DLD1 (cell line): ENCODE data around the gene HSD11B1L.

ENCODE experiments used
- in situ Hi-C: cut with HindIII; loops from 2 replicates; pipeline ENCODE4 v1.10.0; 2017; ENCODE audit warnings: low sequenced_read_pairs

The HSD11B1L gene

DNA sequence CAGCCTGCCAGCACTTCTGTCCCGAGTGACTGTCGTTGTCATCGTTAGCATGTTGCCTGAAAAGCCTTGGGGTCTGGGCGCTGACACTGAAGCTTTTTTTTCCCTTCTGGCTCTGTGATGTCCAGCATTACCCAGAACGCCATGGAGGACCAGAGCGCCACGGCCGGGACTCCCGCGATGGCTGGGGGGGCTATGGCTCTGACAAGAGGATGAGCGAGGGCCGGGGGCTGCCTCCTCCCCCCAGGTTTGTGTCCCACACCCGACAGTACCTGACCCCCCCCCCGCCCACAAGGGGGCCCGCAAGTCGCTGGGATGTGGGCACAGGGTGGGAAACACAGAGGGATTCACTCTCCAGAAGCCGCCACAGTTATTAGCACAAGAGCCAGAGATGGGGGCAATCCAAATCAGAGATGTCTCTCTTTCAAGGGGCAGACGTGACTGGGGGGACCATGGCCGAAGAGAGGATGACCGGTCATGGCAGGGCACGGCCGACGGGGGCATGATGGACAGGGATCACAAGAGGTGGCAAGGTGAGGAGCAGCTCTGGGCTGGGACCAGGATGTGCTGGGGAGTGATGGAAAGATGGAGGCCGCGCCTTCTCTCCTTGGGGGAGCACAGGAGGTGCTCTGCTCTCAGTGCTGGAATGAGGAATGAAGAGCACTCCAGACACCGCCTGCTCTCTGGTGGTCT lies 13.8 kb upstream of the HSD11B1L start:
- in situ Hi-C loops: no loop called here

DNA sequence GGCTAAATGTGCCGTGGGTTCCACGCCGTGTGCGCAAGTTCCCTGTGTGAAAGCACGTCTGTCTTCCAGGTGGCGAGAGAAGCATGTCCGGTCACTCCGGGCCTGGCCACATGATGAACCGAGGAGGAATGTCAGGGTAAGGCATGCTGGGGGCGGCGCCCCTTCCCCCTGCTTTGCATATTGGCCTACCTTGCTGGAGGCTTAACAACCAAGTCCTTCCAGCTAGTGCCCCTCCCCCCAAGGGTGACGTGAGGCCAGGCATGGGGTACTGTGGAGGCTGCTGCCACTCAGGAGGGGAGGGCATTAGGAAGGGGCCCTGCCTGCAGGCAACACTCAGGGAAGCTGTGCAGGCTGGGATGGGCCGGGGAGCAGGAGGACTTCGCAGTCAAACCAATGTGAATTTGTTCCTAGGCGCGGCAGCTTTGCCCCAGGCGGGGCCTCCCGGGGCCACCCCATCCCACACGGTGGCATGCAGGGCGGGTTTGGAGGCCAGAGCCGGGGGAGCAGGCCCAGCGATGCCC lies 13.0 kb upstream of the HSD11B1L start:
- in situ Hi-C loops: no loop called here

DNA sequence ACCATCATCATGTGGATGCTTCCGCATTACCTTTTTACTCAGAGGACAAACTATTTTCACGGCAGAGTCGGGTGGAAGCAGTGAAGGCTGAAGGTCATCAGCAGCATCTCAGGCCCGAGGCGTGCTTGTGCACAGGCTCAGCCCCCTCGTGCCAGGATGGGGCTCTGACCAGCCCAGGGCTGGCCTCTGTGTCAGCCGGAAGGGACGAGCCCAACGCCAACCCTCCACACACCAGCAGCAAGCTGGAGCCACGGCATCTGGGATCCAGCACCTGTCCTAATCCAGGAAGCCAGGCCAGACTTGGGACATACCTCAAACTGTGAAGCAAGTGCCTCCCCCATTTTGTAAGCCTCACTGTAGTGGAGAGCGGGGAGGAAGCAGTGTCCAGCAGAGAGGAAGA lies 11.6 kb upstream of the HSD11B1L start:
- in situ Hi-C loops: no loop called here

DNA sequence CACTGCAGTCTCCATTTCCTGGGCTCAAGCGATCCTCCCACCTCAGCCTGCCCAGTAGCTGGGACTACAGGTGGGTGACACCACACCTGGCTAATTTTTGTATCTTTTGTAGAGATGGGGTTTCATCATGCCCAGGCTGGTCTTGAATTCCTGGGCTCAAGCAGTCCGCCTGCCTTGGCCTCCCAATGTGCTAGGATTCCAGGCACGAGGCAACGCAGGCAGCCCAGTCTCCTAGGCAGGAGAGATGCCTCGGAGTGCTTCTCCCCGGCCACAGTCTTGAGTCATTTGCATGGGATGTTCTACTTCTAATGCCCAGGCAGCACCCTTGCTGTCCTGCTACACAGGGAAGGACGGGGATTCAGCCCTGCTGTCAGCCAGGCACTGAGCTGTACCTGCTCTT lies 9.2 kb upstream of the HSD11B1L start:
- in situ Hi-C loops: no loop called here

DNA sequence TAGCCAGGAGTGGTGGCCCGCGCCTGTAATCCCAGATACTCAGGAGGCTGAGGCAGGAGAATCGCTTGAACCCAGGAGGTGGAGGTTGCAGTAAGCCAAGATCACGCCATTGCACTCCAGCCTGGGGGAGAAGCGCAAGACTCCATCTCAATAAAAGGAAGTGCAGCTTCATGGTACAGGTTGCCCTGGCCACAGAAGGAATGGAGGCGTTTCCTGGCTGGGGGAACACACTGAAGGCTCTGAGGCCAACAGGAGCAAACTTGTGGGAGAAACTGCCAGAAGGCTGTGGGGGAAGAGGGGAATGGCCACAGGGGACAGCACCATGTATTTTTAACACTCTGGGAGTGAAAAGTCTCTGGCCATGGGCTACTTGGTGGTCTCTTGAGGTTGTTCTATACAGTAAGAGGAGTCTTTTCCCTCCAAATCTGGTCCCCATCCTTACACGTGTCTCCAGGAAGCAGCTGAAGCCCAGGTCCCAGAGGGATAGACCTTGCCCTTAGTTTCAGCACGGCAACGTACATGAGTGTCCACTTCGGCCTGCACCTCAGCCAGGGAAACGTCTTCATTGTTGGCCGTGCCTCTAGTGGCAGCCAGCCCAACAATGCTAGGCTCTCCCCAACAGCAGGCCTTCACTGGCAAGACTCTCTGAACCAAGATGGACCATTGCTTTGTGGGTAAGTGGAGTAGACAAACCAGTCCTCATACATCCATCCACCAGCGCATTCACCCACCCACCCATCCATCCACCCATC lies 7.9 kb upstream of the HSD11B1L start:
- in situ Hi-C loops: no loop called here

DNA sequence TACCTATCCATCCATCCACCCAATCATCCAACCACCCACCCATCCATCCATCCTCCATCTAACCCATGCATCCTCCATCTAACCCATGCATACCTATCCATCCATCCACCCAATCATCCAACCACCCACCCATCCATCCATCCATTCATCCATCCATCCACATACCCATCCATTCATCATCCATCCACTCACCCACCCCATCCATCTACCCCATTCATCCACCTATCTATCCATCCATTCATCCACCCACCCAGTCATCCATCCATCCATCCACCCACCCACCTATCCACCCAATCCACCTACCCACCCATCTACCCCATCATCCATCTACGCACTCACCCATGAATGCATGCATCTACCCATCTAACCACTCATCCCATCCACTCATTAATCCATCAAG lies 7.1 kb upstream of the HSD11B1L start:
- in situ Hi-C loops: no loop called here

DNA sequence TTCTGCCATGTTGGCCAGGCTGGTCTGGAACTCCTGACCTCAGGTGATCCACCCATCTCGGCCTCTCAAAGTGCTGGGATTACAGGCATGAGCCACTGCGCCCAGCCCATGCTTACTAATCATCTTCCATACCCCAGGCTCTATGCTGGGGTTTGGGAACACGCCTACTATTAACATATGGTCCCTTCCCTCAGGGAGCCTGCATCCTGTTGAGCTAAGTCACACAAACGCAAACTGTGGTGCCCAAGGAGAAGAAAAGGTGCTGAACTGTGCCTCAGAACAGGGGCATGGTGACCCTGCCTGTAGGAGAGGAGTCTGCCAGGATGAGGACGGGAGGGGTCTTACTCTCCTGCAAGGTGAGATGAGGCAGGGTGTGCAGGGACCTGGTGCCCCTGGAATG lies 6.1 kb upstream of the HSD11B1L start:
- in situ Hi-C loops: no loop called here

DNA sequence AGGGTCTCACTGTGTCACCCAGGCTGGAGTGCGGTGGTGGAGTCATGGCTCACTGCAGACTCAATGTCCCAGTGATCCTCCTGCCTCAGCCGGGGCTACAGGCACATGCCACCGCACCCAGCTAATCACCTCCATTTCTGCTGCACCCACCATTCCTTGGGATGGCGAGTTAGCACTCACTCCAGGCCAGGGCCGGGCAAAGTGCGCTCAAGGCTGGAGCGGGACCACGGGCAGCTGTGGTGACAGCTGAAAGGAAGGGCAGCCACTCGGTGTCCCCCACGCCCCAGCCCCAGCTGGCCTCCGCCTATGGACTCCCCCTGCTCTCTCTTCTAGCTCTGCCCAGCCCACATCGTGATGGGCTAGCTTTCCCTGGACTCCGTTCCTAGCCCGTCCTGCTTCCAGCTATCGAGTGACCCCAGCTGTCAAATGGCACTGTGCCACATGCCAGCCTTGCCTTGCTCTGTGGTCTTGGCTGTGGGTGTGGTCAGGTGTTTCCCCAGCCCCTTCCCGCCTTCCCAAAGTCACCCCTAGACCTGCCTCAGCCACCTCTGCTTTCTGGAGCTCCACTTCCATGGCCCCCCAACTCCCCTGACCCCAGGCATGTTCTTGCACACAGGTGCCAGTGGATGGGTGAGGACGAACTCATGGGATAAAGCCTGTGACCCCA lies 4.6 kb upstream of the HSD11B1L start:
- in situ Hi-C loops: no loop called here

DNA sequence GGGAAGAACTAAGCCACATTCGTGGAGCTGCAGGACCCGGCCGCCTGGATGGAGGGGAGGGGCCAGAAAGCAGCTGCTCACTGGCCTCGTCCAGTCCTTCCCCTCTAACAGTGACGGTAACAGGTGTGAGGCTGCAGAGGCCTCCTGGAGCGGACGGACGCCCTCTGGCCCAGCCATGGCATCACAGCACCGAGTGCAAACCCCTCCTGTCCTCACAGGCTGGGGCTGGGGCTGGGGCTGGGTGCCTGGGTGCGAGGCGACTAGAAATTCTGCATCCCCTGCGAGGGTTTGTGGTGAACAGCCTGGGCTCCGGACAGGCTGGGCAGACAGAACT lies 4.1 kb upstream of the HSD11B1L start:
- in situ Hi-C loops: no loop called here

DNA sequence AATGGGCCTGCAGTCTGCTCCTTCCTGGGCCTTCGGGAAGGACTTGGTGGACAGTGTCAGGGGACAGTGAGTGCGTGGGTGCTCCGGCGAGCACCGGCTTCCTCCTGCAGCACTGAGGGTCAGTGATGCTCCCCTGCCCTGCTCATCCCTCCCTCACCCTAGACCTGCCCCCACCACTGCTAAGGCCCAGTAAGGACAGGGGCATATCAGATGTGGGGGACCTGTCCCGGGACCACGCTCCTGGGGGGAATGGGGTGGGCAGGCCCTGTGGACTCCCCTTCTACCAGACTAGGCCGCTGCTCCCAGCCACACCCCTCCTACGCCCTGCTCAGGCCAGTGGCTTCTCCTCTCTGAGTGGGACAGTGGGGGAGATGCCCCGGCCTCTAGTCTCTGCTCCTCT lies 3.7 kb upstream of the HSD11B1L start:
- in situ Hi-C loops: no loop called here

DNA sequence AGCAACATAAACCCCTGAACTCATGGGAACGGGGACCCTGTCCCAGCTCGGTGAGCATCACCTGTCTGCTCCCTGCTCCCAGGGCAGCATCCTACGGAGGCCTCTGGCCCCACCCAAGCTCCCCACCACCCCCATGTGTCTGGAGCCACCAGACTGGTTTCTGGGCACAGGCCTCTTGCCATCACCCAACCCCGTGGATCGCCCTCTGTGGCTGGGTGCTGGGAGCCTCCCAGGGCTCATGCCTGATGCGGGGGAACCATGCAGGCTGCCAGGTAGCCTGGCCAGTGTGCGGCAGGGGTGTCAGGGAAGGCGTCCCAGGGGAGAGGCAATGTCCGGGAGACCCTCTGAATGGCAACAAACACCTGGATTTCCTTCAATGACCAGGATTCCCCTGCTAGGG lies 3.2 kb upstream of the HSD11B1L start:
- in situ Hi-C loops: no loop called here

DNA sequence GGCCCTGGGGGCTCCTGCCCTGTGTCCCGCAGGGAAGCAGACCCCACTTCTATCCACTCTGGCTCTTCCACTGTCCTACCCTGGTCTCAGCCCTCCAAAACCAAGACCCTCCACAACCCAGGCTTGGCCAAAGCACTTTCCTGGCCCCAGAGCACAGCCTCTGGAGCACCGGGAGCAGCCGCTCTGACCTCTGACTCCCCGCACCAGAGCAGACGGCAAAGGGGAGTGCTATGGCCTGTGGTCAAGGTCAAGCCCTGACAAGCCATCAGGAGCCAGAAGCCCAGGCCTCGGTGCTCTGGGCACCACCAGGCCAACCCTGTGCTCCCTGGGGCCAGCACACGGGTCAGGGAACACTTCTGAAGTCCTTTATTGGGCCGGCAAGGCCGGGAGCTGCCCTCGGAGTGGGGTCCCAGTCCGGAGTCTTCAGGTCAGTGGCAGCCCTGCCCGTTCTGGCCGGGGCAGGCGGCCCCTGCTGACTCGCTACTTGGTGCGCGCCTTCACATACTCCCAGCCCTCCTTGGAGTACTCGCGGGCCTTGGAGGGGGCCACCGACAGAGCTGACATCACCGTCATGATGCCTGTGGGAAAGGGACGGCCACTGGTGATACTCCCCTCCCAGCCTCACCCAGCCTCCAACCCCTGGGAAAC lies 2.6 kb upstream of the HSD11B1L start:
- in situ Hi-C loops: no loop called here

DNA sequence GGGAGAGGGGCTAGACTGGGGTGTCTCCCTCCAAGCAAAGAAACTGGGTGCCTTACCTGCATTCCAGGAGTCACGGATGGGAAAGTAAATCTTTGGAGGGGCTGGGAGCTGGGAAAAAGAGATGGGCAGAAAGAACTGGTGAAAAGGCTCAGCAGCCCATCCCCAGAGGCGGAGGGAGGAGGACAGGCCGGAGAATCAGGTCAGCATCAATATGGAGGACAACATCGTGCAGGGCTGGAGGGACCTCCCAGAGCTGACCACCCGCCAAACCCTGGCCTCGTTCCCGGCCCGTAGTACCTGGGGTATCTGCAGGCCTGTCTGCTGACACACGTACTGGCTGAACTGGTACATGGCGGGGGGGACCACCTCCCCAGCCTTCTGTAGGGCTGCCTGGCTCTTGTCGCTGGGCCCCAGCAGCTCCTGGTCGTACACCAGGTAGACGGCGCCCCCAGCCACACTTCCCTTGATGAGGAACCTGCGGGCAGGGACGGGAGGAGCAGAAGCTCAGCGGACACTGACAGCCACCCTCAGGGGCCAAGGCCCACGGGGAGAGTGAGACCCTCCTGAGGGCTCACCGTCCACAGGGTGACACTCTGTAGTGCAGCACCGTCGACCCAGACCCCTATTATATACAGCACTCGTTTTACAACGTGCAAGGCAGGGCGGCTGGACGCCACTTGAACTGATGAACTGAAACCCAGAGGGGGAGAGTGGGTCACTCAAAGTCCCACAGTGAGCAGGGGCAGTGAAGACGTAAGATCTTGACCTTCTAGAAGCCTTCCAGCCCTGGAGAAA lies 1.3 kb upstream of the HSD11B1L start:
- in situ Hi-C loops: no loop called here

DNA sequence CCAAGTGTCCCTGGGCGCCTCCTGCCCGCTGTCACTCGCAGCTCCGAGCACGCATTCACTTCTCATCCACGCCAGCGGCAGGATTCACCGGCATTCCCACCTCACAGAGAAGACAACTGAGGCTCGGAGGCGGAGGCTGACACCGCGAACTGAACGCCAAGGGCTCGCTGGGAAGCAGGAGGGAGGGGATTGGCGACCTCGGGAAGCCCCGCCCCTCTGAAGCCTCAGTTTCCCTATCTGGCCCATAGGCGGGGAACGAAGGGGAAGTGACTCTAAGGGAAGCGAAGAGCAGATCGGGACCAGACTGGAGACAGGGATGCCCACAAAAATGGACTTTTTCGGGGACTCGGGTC lies 767 bp upstream of the HSD11B1L start:
- in situ Hi-C loops: no loop called here

DNA sequence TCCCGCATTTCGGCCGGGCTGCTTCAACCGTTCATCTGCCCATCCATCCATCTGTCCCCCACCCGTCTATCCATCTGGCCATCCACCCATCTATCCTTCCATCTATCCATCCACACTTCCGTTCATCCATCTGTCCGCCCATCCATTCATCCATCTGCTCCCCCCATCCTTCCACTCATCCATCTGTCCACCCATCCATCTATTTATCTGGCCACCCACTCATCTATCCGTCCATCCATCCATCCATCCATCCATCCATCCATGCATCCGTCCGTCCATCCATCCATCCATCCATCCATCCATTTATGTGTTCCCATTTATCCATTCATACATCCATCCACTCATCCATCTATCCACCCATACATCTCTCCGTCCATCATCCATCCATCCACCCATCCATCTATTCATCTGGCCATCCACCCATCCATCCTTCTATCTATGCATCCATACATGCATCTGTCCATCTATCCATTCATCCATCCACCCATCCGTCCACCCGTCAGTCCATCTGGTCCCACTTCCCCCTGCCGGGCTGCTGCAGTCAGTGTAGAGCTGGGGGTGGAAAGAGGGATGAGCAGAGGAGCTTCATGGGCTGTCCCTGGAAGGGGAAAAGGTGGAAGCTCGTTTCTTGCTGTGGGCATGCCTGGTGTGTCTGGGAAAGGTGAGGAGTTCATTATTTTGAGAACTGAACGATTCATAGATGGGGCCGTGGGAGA lies 722 bp downstream of the HSD11B1L start:
- in situ Hi-C loops: no loop called here

DNA sequence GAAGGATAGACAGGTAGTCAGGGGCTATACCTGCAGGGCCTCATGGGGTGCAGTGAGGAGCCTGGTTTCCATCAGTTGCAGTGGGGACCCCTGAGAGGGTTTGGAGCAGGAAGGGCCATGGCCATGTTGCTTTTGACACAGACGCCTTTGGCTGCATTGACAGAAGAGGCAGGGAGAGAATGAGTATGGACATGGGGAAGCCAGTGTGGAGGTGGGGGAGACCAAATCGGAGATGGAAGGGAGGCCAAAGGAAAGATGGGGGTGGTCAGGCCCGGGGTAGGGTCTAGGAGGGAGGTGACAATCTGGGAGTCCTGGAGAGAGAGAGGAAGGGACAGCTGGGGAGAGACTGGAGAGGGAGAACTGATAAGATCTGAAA lies 1.3 kb downstream of the HSD11B1L start:
- in situ Hi-C loops: no loop called here

DNA sequence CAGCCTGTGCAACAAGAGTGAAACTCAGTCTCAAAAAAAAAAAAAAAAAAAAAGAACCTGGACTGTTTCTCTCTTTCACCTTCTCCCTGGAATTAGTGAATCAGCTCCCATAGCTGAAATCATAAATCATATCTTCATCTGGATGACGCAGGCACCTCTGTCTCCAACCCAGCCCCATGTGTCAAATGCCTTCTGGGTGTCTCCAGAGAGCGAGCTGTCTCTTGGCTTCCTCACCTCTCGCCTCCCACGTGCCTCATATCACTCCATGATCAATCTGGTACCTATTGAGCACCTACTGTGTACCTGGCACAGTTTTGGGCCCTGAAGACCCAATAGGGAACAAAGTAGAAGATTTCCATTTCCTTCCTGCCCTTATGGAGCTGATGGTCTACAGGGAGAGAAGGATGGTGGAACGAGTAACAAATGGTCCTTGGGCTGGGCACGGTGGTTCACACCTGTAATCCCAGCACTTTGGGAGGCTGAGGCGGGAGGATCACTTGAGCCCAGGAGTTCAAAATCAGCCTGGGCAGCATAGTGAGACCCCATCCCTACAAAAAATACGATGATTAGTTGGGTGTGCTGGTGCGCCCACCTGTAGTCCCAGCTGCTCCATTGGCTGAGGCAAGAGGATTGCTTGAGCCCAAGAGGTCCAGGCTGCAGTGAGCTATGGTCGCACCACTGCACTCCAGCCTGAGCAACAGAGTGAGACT lies 2.5 kb downstream of the HSD11B1L start:
- in situ Hi-C loops: no loop called here

DNA sequence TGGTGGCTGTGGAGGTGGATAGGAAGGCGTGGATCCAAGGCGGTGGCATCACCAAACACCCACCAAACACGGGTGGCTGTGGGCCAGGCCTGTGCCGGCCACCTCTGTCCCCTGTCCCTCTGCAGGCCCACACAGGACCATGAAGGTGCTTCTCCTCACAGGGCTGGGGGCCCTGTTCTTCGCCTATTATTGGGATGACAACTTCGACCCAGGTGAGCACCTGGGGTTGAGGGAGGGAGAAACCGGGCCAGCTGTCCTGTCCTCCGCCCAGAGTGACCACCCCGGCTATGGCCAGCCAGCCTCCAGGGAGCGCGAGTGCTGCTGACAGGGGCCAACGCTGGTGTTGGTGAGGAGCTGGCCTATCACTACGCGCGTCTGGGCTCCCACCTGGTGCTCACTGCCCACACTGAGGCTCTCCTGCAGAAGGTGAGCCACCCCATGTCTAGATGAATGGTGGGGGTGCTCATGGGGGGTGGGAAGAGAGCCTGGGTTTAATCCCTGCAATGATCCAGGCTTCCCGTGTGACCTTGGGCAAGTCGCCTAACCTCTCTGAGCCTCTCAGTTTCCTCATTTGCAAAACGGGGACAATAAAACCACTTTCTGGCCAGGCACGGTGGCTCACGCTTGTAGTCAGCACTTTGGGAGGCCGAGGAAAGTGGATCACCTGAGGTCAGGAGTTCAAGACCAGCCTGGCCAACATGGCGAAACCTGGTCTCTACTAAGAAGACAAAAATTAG lies 4.0 kb downstream of the HSD11B1L start:
- in situ Hi-C loops: no loop called here

DNA sequence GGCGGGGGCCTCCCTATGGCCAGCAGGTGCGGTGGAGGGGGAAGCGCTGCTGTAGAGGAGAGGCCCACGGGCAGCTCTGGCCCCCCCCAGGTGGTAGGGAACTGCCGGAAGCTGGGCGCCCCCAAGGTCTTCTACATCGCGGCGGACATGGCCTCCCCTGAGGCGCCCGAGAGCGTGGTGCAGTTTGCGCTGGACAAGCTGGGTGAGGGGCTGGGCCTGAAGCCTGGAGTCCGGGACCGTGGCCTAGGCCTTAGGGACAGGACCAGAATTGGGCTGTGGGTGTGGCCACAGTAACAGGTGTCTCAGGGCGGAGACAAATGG lies 5.5 kb downstream of the HSD11B1L start:
- in situ Hi-C loops: no loop called here
